GM21786 (cell line): ENCODE data around the gene PARP14.

Source experiments
- ATAC-seq: cut with Tn5 transposase; IDR thresholded peaks from one replicate; pipeline ENCODE4 v1.9.1; 2021; ENCODE audit not compliant: unreplicated experiment

Gene PARP14

DNA sequence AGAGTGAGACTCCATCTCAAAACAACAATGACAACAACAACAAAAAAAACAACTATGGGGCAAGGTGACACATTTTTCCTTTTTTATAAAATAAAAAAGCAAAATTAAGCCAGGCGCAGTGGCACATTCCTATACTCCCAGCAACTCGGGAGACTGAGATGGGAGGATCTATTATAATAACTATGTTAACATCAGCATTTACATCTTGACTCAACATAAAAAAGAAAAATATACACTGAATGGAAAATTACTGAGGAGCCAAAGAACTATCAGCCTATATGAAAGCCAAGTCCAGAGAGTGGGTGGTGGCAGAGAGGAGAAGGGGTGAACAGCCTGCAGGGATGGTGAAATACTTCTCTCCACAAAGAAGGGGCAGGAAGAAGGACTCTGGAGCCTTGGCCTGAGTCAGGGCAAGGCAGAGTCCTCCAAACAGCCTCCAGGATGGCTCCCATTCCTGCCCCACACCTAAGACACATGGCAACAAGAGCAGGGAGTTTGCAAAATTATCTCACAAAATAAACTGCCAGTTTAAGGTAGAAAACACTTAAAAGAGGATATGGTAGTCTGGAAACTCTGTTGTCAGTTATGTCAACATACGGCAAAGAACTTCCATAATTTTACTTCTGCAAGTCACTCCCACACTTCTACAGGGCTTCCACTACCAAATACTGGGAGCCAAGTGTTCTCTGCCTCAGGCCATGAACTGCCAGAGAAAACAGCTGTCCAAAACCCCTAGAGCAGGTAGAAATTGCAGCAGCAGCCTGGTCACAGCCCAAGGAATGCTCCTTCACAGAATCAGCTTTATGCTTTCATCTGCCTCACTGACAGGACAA lies 87.1 kb downstream of the PARP14 start:
- ATAC-seq = no peak

DNA sequence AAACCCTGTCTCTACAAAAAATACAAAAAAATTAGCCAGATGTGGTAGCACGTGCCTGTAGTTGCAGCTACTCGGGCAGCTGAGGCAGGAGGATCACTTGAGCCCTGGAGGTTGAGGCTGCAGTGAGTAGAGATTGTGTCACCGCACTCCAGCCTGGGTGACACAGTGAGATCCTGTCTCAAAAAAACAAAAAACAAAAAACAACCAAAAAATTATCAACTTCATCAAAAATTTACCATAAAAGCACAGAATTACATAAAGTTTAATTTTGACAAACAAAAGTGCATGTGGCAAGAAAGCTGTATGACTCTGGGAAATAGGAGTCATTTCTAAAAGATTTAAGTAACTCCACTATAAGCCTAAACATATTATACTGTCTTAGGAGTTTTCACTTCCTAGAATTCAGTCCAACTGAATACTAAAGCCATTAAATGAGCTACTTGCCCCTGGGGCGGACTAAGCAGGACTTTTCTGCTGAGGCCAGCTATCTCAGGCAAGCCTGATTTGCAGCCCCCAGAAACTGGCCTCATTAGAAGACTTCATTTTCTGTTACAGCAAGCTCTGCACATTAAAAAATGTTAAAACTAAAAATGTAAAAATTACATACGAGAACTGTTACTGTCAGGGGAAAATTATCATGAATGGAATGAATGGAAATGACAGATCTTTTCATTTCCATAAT lies 90.0 kb downstream of the PARP14 start:
- ATAC-seq = no peak

DNA sequence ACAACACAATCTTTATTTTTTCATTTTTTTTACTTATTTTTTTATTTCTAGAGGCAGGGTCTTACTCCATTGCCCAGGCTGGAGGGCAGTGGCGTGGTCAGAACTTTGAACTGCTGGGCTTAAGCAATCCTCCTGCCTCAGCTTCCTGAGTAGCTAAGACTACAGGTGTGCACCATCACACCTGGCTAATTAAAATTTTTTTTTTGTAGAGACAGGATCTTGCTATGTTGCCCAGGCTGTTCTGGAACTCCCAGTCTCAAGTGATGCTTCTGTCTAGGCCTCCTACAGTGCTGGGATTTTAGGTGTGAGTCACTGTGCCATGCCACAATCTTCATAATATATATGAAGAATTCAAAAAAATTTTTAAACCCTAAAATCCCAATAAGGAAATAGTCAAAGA lies 92.2 kb downstream of the PARP14 start:
- no peak for ATAC-seq

DNA sequence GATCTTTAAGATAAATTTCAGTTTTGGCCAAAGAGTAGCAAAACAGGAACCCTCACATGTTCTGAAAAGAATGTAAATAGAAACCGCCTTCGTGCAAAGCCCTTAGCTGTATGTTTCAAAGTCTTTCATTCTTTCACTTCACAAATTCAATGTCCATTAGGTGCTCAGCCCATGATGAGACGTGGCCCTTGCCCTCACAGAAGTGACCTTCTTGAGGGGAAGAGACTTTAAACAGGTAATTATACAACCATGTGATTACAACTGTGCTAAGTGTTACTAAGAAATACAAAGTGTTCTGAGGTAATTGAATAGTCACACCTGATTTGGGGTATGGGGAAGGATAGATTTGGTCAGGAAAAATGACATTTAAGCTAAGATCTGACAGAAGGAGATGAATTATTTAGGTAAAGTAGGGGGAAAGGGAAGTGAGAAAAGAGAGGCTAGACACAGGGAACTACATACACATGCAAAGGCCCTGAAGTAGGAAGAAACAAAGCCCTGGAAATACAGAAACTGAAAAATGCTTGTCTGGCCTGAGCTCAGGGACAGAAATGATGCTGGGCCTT lies 93.4 kb downstream of the PARP14 start:
- peak; percentile 70 for ATAC-seq

DNA sequence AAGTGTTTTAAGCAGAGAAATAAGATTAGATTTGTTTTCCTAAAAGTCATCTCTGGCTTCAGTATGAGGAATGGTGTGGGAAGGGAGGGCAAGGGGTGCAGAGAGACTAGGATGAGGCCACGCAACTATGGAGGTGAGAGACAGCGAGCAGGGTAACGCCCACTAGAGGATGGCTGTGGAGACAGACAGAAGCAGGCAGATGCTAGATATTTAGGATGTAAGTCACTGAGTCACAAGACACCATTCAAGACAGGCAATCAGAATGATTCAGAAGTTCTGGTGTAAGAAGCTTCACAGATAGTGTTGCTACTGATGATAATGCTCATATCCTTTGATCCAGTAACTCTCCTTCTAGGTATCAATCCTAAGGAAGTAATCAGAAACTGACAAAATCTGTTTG lies 93.9 kb downstream of the PARP14 start:
- no peak for ATAC-seq

DNA sequence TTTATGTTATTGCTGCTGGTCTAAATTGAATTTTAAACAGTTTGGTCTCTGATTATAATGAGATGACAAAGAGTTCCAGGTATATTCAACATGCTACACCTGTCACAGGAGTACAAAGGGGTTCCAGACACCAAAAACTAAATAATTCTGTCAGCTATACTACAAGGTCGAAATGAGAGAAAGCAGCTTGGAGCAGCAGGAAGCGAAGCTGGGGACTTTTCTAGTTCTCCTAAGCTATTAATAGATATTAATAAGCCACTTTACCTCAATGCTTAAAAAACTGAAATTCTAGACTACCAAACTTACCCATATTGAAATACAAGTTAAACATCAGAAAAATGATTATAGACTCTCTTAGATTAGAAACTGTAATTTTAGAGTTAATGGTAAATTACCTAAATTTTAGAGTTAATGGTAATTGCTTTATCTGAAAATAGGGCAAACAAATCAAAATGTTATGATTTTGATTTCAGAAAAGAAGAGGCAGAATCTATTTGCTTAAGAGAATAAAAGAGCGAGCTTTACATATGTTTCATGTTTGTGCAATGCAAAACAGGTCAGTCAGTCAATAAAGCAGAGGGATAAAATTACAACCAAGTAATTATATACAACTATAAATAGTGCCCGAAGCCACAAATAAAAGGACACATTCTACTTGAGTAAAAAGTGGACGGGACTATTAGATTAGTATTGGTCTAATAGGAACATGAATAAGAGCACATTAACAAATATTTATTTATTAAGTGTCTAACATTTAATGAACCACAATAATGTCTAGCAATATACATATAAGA lies 96.2 kb downstream of the PARP14 start:
- ATAC-seq = no peak

DNA sequence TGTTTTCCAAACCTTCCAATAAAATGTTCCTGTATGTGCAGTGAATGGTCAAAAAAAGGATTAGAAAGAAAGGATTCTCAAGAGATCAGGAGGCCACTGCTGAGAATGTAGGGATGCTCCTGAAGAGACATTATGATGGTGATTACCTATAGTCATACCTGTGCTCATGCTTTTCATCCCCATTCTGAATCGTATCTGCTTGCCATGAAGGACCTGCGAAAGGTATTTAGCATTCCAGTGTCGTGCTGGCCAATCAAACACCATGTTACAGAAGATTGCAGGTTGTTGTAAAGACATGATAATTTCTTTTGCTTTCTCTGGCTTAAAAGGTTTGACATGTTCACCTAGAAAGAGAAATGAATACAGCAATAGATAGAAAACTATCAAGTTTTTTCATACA lies 96.9 kb downstream of the PARP14 start:
- ATAC-seq = no peak
